ENCODE data around the gene DMTF1. TPM values are rescaled to one million over a fixed set of nuclear protein-coding genes. Genes with fewer than 3 reads are reported as not detected.

DMTF1 gene, protein sequence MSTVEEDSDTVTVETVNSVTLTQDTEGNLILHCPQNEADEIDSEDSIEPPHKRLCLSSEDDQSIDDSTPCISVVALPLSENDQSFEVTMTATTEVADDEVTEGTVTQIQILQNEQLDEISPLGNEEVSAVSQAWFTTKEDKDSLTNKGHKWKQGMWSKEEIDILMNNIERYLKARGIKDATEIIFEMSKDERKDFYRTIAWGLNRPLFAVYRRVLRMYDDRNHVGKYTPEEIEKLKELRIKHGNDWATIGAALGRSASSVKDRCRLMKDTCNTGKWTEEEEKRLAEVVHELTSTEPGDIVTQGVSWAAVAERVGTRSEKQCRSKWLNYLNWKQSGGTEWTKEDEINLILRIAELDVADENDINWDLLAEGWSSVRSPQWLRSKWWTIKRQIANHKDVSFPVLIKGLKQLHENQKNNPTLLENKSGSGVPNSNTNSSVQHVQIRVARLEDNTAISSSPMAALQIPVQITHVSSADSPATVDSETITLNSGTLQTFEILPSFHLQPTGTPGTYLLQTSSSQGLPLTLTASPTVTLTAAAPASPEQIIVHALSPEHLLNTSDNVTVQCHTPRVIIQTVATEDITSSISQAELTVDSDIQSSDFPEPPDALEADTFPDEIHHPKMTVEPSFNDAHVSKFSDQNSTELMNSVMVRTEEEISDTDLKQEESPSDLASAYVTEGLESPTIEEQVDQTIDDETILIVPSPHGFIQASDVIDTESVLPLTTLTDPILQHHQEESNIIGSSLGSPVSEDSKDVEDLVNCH
- 100 to 1,000 TPM in 1 of 2 donors, 10 to 100 TPM in 1; 30.7 to 100 TPM for total RNA-seq

DNA sequence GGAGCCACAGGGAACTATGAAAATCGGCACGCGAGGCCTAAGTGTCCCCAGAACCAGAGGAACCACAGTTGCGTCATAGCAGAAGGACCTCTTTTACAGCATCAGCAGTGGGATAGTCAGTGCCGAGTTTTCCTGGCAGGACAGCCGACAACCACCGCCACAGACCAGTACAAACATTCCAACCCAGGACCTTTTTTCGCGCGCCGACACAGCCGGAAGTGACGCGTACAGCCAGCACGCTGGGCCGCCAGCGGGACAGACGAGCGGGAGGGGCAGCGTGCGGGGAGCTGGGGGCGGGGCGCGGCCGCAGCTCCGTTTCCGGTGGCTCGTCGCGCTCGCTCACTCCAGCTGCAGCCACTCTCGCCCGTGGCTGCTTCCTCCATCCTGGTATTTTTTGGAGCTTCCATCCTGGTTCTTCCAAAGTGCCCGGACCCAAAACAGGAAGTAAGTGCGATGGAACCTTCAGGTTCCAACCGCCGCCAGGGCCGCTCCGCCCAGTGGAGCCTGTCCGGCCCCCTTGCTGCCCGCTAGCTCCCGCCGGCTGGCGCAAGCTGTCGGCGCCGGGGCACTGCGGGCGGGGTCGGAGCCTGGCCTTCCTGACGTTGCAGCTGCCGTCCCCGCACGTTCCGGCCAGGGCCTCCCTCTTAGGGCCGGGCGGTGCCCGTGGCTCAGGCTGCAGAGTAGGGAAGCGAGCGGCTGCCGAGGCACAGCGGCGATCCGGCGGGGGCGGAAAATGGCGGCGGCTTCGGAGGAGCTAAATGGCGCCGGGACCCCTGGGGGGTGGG, at the start of gene DMTF1:
DMTF1 (plus strand) TSS at position 342 of the 785 bp plus-strand sequence. CDS start 12,489 bp downstream, outside the sequence.
- Histone ChIP-seq H3K27me3 (replicated peaks; ENCODE audit: insufficient read depth) (no peaks in the 10 kb centered on the region), H3K4me1 (replicated peaks) (no peaks in the 10 kb centered on the region), H3K27ac (peak within 1 kb of the TSS; percentile 97 to 99), H3K36me3 (no peaks in the 10 kb centered on the region), H3K9me3 (no peaks in the 10 kb centered on the region), H3K4me3 (peak within 1 kb of the TSS; percentile 66 to 88)
- under 1% methylated on average over 56 of the region's 71 CpGs for WGBS
- intact Hi-C loops (cut with DNase I), result loop anchor here (5.0 kb wide), 1 partner anchor 70 kb away; no protein-coding TSS in a partner anchor
- TF ChIP-seq POLR2A (IDR thresholded peaks at IDR 0.05) (peak; percentile 80), POLR2AphosphoS5 (IDR thresholded peaks at IDR 0.05) (peak; percentile 90)
- TF ChIP-seq, protein P1, sequence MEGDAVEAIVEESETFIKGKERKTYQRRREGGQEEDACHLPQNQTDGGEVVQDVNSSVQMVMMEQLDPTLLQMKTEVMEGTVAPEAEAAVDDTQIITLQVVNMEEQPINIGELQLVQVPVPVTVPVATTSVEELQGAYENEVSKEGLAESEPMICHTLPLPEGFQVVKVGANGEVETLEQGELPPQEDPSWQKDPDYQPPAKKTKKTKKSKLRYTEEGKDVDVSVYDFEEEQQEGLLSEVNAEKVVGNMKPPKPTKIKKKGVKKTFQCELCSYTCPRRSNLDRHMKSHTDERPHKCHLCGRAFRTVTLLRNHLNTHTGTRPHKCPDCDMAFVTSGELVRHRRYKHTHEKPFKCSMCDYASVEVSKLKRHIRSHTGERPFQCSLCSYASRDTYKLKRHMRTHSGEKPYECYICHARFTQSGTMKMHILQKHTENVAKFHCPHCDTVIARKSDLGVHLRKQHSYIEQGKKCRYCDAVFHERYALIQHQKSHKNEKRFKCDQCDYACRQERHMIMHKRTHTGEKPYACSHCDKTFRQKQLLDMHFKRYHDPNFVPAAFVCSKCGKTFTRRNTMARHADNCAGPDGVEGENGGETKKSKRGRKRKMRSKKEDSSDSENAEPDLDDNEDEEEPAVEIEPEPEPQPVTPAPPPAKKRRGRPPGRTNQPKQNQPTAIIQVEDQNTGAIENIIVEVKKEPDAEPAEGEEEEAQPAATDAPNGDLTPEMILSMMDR (IDR thresholded peaks at IDR 0.05), result peak in 2 of 4 experiments; percentile 31 to 37
- peak; percentile 94 for DNase-seq (ENCODE audit: low spot score)

DNA sequence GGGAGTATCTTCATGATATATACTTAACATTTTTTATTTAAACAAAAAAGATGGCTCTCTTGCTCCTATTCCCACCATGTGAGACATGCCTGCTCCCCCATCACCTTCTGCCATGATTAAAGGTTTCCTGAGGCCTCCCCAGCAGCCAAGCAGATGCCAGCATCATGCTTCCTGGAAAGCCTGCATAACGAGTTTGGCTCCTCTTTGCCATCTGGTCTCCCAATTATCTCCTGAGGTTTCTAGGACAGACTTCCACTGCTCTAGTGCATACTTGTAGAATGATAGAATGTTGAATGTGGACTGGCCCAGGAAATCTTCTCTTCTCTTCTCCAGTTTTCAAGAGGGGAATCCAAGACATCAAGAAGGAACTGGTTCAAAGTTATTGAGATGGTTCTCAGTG, 46.9 kb upstream of the DMTF1 start:
- DNase-seq (ENCODE audit: low spot score), result no peak
- WGBS, result 94% methylated on average over 1 of the region's 1 CpG
- Histone ChIP-seq H3K27ac (no peak overlapping the region), H3K27me3 (replicated peaks; ENCODE audit: insufficient read depth) (no peaks in the 10 kb centered on the region), H3K36me3 (no peaks in the 10 kb centered on the region), H3K9me3 (no peaks in the 10 kb centered on the region), H3K4me3 (no peak overlapping the region), H3K4me1 (replicated peaks) (no peaks in the 10 kb centered on the region)
- TF ChIP-seq, protein P1 (IDR thresholded peaks at IDR 0.05), result no peak
- TF ChIP-seq POLR2AphosphoS5 (IDR thresholded peaks at IDR 0.05), result no peak
- TF ChIP-seq POLR2A (IDR thresholded peaks at IDR 0.05), result no peak
- intact Hi-C loops (cut with DNase I), result no loop called here

DNA sequence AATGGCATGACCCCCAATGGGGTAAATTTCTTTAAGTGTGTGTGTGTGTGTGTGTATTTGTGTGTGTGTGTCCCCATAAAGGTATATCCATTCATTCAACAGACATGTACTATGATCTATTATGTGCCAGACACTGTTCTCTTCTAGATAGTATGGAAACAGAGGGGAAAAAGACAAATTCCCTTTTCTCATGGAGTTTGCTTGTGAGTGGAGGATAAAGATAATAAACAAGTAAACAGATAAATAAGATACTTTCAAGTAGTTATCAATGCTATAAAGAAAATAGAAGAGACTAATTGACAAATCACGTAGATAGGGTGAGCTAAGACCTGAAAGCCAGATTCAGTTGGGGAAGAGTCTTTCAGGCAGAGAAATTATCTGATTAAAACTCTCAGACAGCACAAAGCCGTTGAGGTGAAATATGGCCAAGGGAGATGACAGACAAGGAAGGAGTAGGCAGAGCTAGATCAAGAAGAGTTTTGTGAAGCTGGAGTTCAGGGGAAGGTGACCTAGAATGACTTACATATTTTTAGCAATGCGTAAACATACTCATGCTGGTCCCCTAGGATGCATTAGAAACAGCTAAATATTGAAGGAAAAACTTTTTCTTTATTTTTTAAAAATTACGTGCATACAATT, 45.2 kb upstream of the DMTF1 start:
- TF ChIP-seq, protein P1 (IDR thresholded peaks at IDR 0.05), result no peak
- no peak for TF ChIP-seq POLR2AphosphoS5 (IDR thresholded peaks at IDR 0.05)
- TF ChIP-seq POLR2A (IDR thresholded peaks at IDR 0.05), result no peak
- no peaks in the 10 kb centered on the region for H3K36me3 ChIP-seq
- H3K27ac ChIP-seq, result no peak overlapping the region
- 62% methylated on average over 4 of the region's 4 CpGs for WGBS
- DNase-seq (ENCODE audit: low spot score), result no peak
- no peak overlapping the region for H3K4me3 ChIP-seq
- H3K27me3 ChIP-seq (replicated peaks; ENCODE audit: insufficient read depth), result no peaks in the 10 kb centered on the region
- intact Hi-C loops (cut with DNase I), result no loop called here
- H3K4me1 ChIP-seq (replicated peaks), result no peaks in the 10 kb centered on the region
- H3K9me3 ChIP-seq, result no peaks in the 10 kb centered on the region

DNA sequence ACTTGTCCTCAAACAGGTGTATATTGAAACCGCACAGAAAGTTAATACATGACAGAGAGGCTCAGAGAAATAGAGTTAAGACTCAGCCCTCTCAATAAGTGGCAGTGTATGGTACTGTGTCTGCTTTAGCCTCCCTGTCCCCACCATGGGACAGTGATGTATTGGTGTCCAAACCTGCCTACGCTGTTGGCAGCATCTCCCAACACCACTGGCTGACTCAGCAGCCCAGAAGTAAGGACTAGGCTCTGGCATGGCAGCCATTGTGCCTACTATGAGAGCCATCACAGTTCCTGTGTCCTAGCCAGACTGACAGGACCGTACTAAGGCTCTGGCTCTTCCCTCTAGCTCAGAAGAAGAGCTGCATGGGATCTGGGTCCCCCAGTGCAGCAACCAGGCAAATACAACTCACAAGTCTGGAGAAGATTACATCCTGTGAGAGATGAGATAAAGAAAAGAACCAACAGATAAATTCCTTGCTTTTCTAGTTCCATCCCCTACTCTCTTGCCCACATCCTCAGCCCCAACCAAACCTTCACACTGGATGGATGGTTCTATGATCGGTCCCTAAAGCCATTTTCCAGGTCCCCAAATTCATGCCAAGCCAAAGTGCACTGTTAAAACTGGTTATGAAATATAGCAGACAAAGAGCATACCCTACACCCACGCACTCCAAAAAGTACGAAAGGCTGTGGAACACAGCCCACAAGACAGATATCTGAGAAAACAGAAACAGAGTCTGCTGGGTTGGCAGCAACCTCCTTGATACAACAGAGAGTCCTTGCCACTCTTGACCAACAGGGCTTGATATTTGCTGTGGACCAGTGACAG, 44.1 kb upstream of the DMTF1 start:
- intact Hi-C loops (cut with DNase I), result no loop called here
- DNase-seq (ENCODE audit: low spot score), result no peak
- WGBS, result 77% methylated on average over 6 of the region's 6 CpGs
- Histone ChIP-seq H3K4me3 (no peak overlapping the region), H3K27ac (no peak overlapping the region), H3K27me3 (replicated peaks; ENCODE audit: insufficient read depth) (no peaks in the 10 kb centered on the region), H3K36me3 (no peaks in the 10 kb centered on the region), H3K4me1 (replicated peaks) (no peaks in the 10 kb centered on the region), H3K9me3 (no peaks in the 10 kb centered on the region)
- TF ChIP-seq POLR2A (IDR thresholded peaks at IDR 0.05) (no peak), POLR2AphosphoS5 (IDR thresholded peaks at IDR 0.05) (no peak)
- TF ChIP-seq, protein P1 (IDR thresholded peaks at IDR 0.05), result no peak
